Choroid plexus epithelial cell (primary cell): Measurements from ENCODE around the gene TMEM238.
"Not testable (repeated sequence)": the region's sequence is repeated elsewhere in the genome, so short reads cannot be mapped to it uniquely, and the experiment has no call there.

ENCODE experiments used
- DNase-seq: peaks from one replicate; pipeline ENCODE4 v3.0.0-alpha.2; 2010; ENCODE audit warnings: low read depth
- H3K4me3 ChIP-seq: 2 replicates; pipeline ENCODE4 v1.5.1; 2011; ENCODE audit warnings: low read depth, mild to moderate bottlenecking, control low read depth, low read length, moderate library complexity
- TF ChIP-seq, protein P1 (sequence below): conservative IDR thresholded peaks from 2 replicates; pipeline ENCODE4 v1.5.1; 2011; ENCODE audit warnings: low read depth, mild to moderate bottlenecking, control low read depth, inconsistent platforms, low read length, moderate library complexity

The TMEM238 gene

DNA sequence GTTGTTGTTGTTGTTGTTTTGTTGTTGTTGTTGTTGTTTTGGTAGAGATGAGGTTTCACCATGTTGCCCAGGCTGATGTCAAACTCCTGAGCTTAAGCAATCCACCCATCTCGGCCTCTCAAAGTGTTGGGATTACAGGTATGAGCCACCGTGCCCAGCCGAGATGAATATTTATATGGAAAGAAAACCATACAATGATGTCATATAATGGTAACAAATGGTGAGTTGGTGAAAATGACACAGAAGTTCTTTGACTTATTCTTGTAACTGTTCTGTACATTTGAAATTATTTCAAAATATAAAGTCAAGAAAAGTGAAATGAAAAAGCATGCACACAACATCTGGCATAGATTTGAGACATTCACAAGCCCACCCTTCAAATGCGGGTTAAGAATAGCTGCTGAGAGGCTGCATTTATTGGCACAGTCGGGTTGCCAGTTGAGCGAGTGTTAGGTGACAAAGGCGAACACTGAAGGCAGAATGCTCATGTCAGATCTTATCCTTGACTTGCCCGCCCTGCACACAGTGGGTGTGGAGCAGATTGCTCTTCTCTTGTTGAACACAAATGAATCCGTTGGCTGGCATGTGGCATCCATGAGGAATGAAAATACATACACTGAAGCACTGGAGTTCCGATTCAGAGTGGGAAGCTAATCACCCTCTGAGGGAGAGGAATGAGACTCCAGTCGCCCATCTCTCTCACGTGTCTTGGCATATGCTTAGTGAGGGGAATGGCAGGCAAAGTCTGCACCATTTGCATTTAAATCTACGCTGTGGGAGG is 39.3 kb upstream of the TMEM238 start:
- TF ChIP-seq, protein P1, sequence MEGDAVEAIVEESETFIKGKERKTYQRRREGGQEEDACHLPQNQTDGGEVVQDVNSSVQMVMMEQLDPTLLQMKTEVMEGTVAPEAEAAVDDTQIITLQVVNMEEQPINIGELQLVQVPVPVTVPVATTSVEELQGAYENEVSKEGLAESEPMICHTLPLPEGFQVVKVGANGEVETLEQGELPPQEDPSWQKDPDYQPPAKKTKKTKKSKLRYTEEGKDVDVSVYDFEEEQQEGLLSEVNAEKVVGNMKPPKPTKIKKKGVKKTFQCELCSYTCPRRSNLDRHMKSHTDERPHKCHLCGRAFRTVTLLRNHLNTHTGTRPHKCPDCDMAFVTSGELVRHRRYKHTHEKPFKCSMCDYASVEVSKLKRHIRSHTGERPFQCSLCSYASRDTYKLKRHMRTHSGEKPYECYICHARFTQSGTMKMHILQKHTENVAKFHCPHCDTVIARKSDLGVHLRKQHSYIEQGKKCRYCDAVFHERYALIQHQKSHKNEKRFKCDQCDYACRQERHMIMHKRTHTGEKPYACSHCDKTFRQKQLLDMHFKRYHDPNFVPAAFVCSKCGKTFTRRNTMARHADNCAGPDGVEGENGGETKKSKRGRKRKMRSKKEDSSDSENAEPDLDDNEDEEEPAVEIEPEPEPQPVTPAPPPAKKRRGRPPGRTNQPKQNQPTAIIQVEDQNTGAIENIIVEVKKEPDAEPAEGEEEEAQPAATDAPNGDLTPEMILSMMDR, result no peak
- H3K4me3 ChIP-seq, result no peak overlapping the region
- DNase-seq, result no peak

DNA sequence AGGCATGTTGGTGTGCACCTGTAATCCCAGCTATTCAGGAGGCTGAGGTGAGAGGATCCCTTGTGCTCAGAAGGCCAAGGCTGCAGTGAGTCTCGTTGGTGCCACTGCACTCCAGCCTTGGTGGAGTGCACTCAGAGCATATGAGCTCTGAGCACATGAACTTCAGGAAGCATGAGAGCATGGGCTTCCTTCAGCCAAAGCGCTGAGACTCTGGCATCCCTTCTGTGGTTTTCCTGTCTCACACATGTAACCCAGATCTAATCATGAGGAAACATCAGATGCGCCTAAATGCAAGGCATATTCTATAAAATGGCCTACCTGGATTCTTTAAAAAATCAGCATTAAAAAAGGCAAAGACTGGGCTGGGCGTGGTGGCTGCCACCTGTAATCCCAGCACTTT is 37.2 kb upstream of the TMEM238 start:
- DNase-seq, result not testable (repeated sequence)

DNA sequence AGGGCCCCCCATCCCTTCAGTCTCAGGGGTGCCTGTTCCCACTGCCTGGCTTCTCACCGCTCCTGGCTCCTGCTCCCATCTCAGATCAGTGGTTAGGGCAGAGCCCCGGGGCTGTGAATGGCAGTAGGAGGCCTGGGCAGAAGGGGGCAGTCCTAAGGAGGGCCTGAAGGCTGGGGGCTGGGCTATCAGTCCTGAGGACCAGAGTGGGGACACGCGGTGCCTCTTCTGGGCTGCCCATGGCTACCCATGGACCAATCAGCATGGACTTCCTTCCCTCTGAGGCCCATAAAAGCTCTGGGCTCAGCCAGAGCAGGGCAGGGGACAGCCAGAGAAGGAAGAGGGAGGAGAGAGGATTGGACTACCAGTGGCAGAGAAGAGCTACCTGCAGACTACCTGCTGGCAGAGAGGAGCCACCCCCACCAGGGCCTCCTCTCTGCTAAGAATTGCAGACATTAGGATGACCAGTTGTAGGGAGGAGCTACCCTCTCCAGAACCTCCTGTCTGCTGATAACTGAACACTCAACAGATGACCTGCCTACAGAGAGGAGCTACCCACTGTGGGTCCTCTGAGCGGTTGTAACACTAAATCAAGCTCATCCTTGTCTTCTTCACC is 35.6 kb upstream of the TMEM238 start:
- no peak for DNase-seq
- H3K4me3 ChIP-seq, result no peak overlapping the region

More for the DNA sequence above, 37.2 kb upstream of the TMEM238 start:
- H3K4me3 ChIP-seq, result not testable (repeated sequence)

DNA sequence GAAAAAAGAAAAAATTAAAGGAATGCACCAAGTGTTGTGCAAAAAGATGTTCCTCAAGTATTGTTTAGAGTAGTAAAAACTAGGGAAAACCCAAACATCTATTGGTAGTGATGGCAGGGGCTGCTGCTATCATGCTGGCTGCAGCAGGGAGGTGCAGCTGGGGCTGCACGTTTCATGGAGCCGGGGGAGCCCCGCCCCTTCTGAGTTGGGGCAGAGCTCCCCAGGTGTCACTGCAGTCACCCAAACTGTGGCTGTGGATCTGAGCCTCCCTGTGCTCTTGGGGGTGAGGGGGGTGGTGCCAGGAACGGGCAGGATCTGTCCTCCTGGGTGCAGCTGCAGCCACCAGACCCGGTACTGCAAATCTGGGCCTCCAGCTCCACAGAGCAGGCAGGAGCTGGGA is 35.0 kb upstream of the TMEM238 start:
- DNase-seq, result no peak
- TF ChIP-seq, protein P1, result no peak
- no peak overlapping the region for H3K4me3 ChIP-seq

More for the DNA sequence above, 35.6 kb upstream of the TMEM238 start:
- TF ChIP-seq, protein P1, result no peak

DNA sequence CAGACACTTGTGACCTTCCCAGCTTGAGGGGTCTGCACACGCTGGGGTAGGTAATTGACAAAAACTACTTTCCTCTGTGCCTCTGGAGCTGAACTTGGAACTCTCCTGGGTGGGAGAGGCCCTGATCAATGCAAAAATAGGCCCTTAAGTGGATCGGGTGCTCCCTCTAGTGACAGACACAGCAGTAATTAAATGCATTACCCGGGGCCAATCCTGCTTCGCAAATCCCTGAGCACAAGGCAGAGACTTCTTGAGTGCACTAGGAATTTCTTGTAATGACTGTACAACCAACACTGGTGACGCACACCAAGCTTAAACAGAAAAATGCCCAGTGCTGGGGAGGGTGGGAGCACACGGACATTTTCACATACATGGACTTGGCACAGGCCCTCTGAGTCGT is 34.1 kb upstream of the TMEM238 start:
- DNase-seq, result peak; percentile 92
- H3K4me3 ChIP-seq, result no peak overlapping the region
- TF ChIP-seq, protein P1, result peak; percentile 91

DNA sequence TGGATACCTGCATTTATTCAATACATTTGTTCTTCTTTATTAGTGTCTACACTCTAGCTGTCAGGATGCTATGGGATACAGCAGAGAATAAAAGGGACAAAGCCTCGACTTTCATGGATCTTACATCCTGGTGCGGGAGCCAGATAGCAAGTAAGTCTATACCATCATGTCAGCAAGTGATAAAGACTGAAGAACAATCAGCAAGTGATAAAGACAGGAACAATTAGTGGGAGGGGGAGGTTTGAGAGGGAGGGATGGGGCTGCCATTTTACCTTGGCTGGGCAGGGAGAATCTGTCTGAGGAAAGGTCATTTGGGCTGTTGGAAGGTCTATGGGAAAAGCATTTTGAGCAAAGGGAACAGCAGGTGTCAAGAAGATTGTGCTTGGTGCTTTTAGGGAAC is 26.1 kb upstream of the TMEM238 start:
- no peak for DNase-seq
- TF ChIP-seq, protein P1, result no peak
- no peak overlapping the region for H3K4me3 ChIP-seq

DNA sequence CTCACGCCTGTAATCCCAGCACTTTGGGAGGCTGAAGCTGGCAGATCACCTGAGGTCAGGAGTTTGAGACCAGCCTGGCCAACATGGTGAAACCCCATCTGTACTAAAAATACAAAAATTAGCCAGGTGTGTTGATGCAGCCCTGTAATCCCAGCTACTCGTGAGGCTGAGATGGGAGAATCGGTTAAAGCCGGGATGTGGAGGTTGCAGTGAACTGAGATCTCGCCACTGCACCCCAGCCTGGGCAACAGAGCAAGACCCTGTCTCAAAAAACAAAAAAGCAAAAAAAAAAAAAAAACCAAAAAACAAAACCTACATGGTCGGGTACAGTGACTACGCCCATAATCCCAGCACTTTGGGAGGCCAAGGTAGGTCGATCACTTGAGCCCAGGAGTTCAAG is 25.1 kb upstream of the TMEM238 start:
- not testable (repeated sequence) for H3K4me3 ChIP-seq, DNase-seq

DNA sequence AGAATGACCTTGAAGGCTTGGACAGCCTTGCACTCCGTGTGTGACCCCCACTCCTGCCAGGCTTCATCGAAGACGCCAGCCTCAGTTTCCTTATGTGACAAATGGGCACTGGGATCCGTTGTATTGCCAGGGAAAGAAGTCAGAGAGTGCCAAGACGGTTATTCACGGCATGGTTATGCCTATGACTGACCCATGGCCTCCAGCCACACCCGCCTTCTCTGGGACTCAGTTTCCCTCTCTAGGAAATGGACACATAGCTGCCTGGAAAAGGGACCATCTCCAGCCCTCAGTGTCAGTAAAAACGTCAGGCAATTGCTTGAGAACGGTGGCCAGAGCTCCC is 24.4 kb upstream of the TMEM238 start:
- DNase-seq, result no peak
- TF ChIP-seq, protein P1, result no peak
- peak overlapping the region; percentile 60 for H3K4me3 ChIP-seq
